Dermis microvascular lymphatic vessel endothelial cell (primary cell): ENCODE results near the gene ERC2. TPM values are rescaled to one million over a fixed set of nuclear protein-coding genes. Genes with fewer than 3 reads are reported as not detected.

ENCODE experiments used
- DNase-seq, 2 donors: peaks; one replicate each; pipeline versions ENCODE4 v3.0.0 to v3.0.0-alpha.2; 2010; ENCODE audit warnings: low read depth in 2 of 2
- total RNA-seq: library from RNA; depleted of rRNA; stranded (reverse); fragments of >200 nt; gene quantifications from 2 replicates; pipeline ENCODE4 v1.2.1, GENCODE V29; 2014

Gene ERC2
- total RNA-seq, 1 donor from 2014 or later, result 1.5 TPM

GRCh38 chr3:55570271-55570711, 898.0 kb downstream of the ERC2 start:
- DNase-seq, result no peak

GRCh38 chr3:55569033-55569599, 899.2 kb downstream of the ERC2 start:
- DNase-seq, result no peak

- DNase-seq, result no peak
Observed at GRCh38 chr3:55567615-55568014, 900.7 kb downstream of the ERC2 start.

GRCh38 chr3:55567121-55567520, 901.1 kb downstream of the ERC2 start:
- DNase-seq, result no peak

- no peak for DNase-seq
Observed at GRCh38 chr3:55565521-55565920, 902.7 kb downstream of the ERC2 start.

- no peak for DNase-seq
Observed at GRCh38 chr3:55564726-55565125, 903.5 kb downstream of the ERC2 start.

GRCh38 chr3:55562700-55563099, 905.6 kb downstream of the ERC2 start:
- no peak for DNase-seq

- DNase-seq, result no peak
Observed at GRCh38 chr3:55559500-55560423, 908.5 kb downstream of the ERC2 start.

GRCh38 chr3:55558316-55558715, 910.0 kb downstream of the ERC2 start:
- no peak for DNase-seq

- DNase-seq, result no peak
Observed at GRCh38 chr3:55557549-55557948, 910.7 kb downstream of the ERC2 start.

GRCh38 chr3:55556619-55557537, 911.4 kb downstream of the ERC2 start:
- no peak for DNase-seq

- no peak for DNase-seq
Observed at GRCh38 chr3:55555873-55556618, 912.2 kb downstream of the ERC2 start.

- no peak for DNase-seq
Observed at GRCh38 chr3:55554634-55555425, 913.4 kb downstream of the ERC2 start.

GRCh38 chr3:55551644-55552043, 916.6 kb downstream of the ERC2 start:
- no peak for DNase-seq

GRCh38 chr3:55549177-55549576, 919.1 kb downstream of the ERC2 start:
- DNase-seq, result no peak

GRCh38 chr3:55546866-55547669, 921.2 kb downstream of the ERC2 start:
- no peak for DNase-seq

GRCh38 chr3:55545995-55546394, 922.3 kb downstream of the ERC2 start:
- no peak for DNase-seq

GRCh38 chr3:55544219-55544618, 924.0 kb downstream of the ERC2 start:
- DNase-seq, result no peak

GRCh38 chr3:55543181-55543614, 925.1 kb downstream of the ERC2 start:
- no peak for DNase-seq
